Activated naive CD4-positive, alpha-beta T cell treated with anti-CD3 and anti-CD28 coated beads, Interleukin-2, amount 50 U/mL, for 16 hours (primary cell): ENCODE measurements around the gene DENND1A.

Experiments
- DNase-seq: peaks from one replicate; pipeline ENCODE4 v3.0.0-alpha.2; 2020

Gene DENND1A

GRCh38 chr9:123604861-123605260 lies 325.1 kb downstream of the DENND1A start:
- DNase-seq = no peak

- DNase-seq = no peak
These were observed 328.1 kb downstream of the DENND1A start for GRCh38 chr9:123601828-123602227.

- no peak for DNase-seq
These were observed 330.1 kb downstream of the DENND1A start for GRCh38 chr9:123599781-123600180.

DNA sequence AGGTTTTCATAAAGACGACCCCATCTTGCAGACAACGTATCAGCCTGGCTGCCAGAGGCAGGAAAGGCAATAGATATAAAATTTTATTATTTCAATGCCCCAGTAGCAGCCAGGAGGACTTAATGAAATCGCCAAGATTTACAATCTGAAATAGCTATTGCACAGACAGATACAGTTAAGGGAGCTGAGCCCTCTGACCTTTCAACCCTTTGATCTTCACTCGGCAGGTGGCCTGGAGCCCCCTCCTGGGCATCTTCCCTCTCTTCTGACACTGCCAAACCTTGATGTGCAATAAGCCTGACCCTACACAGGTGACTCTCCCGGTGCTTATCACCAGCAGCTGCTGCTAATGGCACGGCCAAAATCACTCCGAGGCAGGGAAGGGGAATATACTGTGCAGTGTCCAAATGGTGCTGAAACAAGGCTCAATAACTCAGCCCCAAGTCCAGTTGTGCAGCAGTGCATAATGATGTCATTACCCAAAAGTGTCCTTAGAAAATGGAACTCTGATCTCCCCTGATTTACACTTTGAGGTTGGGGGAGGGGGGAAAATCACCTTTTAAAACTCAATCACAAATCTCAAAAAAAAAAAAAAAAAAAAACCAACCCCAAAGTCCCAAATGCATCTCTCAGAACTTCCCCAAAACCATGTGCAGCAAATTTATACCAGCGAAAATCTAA lies 331.9 kb downstream of the DENND1A start:
- no peak for DNase-seq

DNA sequence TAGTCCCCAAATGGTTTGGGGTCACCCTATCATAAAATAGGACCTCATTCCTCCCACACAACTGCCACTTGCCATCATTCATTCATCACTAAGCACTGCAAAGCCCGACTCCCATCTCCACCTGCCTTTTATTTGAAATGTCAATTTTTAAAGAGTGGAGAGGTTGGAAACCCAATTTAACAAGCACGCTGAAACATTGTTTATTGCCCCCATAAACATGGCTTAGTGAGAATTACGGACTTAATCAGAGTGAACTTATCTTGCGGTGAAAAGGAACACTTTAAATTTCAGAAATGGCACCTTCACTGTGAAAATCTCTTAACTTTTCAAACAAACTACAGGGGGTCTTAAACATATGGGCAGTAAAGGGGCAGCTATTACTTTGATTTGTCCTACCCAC lies 332.9 kb downstream of the DENND1A start:
- no peak for DNase-seq

DNA sequence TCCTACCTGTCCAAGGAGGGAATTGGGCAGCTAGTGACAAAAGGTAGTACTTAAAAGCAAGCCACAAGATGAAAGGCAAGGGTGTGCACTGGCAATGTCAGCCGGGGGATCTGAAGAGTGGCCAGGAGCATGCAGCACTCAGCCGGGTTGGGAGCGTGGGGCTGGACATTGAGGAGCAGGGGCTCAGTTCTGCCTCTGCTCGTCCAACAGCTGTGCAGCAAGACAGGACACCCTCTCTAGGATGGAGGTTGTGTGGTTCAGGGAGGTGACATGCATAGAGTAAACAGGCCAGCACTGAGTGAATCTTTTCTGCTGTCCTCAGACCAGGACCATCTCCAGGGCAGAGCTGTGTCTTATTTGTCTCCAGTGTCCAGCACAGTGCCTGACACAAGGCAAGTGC lies 338.6 kb downstream of the DENND1A start:
- DNase-seq = no peak

DNA sequence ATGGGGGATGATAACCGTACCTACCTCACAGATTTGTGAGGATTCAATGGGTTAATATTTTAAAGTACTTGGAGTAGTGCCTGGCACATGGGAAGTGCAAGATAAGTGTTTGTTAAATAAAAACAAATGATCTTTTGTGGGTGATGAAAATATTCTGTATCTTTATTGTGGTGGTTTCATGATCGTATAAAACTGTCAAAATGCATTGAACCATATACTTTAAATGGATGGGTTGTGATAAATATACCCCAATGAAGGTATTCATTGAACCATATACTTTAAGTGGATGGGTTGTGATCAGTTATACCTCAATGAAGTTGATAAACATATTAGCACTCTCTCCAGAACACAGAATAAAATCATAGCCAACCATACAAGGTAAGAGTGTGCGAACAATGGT lies 339.4 kb downstream of the DENND1A start:
- no peak for DNase-seq

- no peak for DNase-seq
These were observed 340.3 kb downstream of the DENND1A start for GRCh38 chr9:123589361-123590239.

DNA sequence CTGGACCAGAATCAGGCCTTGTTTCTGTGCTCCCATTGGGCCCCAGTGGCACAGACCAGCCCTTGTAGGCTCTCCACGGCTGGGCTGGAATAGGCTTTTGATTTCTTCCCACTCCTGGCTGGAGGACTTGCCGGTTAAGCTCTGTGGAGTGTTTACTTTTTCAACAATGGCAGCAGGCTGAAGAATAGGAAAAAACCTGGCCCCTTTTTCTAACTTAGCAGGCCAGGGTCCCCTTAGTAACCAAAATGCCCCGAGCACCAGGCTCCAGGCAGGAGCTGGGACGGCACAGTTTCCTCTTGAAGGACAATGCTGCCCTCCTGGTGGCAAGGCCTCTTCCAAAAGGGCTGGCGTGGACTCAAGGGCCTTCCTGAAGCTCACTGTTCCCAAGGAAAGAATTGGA lies 343.7 kb downstream of the DENND1A start:
- DNase-seq = no peak

GRCh38 chr9:123584202-123585176 lies 345.4 kb downstream of the DENND1A start:
- no peak for DNase-seq

DNA sequence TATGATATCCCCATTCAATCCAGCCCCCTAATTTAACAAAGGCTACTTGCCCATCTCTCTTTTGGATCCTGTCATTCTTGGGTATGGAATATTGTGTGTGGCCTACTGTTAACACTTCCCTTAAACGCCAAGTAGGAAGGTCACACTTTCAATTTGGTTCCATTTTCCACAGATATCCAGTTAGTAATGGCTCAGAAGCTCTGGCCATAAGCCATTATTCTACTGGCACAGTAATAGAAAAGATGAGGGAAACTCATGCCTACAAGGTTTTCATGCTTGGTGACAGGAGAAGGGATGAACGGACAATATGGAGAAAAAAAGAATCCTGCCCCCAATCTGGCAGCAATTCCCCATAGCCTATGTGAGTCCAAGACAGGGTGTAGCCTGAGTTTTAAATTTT lies 346.3 kb downstream of the DENND1A start:
- DNase-seq = no peak

GRCh38 chr9:123571240-123571639 lies 358.7 kb downstream of the DENND1A start:
- no peak for DNase-seq

DNA sequence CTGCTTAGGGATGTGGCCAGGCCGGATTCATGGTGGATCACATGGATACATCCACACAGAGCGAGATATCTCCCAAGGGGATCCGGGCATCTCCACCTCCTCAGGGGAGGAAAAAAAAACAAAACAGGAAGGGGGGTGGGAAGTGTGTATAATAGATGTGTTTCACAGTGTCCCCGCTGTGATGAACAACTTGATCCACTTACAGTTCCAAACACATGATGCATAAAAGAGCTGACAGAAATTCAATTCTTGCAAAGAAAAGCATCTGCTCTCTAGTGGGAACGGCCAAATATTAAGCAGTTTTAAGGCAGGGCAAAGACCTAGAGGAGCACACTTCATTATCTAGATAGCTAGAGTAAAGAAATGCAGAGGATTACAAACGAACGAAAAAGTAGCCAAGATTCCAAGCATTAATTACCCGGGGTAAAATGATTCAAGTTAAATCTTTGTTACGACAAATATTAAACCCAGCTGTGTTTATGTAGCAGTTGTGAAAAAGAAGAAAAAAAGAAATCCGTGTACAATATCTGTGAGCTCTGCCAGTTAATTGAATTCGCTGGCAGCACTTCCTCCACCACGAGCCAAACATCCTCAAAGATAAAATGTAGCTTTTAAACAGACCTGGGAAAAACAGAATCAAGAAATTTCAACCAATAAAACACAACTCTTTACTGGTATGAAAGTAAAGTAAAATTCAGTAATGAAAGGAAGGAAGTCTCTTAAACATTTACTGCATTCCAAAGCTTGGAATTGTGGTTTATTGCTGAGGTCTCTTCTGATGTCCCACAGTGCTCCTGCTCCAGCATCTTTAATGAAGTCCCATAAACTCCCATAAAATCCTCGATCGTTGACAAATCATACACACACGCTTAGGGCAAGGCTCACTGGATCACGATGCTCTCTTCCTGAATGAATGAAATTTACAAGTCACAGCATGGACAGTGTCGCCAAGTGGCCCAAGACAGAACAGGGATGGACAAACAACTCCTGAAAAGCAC lies 360.9 kb downstream of the DENND1A start:
- no peak for DNase-seq

DNA sequence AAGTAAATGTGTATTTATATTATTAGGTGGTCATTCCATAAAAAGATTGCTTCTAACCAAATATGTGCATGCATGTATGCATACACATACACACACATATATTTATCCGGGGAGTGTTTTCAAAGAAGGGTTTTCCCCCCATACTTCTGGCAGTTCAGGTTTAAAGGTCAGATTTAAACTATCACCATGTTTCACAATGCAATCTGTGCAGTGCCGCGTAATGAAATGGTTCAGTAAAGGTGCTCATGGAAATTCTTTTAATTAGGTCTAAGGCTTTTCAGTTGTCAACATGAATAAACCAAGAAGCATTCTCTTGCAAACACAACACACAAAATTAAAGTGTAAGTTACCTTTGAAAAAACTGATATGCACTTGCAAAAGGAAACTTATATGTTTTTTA lies 362.9 kb downstream of the DENND1A start:
- DNase-seq = no peak

- DNase-seq = no peak
These were observed 365.3 kb downstream of the DENND1A start for GRCh38 chr9:123564652-123565051.

DNA sequence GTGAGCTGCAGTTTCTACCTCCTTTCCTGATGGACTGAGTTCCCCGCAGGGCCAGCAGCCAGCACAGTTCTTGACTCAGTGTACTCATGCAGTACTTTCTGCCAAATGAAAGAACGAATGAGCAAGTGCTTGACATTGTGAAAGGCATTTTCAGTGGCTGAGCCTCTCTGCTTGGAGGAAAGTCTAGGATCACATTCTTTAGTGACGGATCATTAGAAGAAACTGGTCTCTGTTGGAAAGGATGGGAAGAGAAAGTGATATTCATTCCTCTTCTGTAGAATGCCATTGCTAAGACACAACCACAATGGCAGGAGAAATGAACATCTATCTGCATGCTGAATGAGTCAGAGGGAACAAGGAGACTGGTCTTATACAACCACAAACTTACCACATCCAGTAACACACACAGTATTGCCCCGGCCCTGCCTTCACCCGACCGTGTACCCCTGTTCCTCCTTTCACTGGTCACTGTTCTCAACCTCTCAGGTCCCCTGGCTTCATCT lies 367.0 kb downstream of the DENND1A start:
- DNase-seq = no peak

- no peak for DNase-seq
These were observed 368.9 kb downstream of the DENND1A start for GRCh38 chr9:123561046-123561445.

DNA sequence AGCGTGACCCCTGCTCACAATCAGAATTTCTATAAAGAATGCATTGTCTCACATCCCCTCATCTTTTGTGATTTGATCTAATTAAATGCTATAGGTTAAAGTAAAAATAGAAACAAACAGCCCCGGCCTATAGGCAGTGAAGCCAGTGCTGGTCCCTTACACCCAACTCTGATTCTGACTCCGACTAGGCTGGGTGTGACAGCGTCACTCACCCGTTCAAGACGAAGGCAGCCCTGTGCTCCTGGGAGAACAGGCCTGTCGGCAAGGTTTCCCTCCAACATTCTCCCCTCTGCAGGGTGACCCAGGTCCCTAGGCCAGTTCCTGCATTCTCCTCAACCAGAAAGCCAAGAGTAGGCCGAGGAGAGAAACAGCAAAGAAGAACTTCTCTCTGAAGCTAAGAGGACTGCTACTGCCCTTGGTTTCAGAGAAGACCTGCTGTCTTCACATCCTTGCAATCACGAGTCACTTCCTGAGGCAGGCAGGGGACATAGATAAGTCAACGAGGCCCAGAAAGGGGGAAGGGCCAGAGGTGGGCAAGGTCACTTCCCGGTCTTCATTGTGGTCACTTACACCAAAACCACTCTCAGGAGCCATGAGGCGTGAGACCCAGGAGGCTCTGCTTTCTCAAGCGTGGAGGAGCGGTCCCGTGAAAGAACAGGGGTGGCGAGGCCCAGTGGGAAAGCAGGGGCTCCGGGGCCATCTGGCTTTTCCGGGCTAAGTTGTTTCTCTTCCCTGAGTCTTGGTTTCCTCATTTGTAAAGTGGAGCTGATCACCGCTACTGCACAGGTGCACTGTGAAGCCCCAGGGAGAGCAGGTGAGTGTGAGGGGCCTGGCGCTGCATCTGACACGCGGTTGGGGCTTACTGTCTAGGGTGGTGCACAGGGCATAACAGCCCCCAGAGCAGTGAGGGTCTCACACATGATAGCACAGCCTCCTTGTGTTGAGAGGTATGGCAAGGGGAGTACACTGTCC lies 373.2 kb downstream of the DENND1A start:
- no peak for DNase-seq

DNA sequence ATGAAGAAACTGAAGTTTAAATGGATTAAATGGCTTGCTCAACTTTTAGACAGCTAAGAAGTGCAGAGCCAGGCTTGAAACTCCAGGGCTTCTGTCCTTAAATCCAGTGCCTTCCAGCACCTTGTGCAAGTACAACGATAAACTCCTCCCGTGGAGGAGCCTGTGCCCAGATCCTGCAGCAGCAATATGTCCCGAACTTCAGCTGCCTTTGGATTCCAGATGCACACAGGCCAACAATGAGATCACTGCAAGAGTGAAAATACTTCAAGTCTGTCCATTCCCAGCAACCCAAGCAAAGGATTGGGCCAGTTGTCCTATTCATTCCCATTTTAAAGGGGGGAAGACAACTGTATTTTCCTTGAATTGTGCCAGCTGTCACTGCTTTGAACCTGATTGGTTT lies 374.3 kb downstream of the DENND1A start:
- no peak for DNase-seq

DNA sequence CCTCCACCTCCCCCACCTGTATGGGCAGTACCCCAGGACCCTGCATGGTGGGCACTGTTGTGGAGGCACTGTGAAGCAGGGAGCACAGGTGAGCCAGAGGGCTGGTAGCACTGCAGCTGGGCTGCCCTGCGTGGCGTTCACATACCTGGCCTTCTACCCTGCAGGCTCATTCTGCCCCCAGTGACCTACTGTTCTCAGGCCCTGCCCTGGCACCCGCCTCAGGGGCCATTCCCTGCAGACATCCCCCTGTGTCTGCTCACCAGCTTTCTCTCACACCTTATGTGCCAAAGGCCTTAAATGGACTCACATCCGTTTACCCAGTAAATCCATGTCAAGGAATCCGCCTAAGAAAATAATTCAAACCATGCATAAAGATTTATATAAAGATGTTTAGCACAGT lies 377.4 kb downstream of the DENND1A start:
- no peak for DNase-seq
